Osteoblast (primary cell): ENCODE data around the gene RASL10B. TPM values are rescaled to one million over a fixed set of nuclear protein-coding genes. Genes with fewer than 3 reads are reported as not detected.
A peak's percentile ranks its signal among the peaks of the same experiment; 100 is the strongest.

Experiments used
- DNase-seq: peaks from one replicate; pipeline ENCODE4 v3.0.0; 2011; ENCODE audit warnings: low spot score, mixed read lengths; ENCODE audit not compliant: insufficient read length; ENCODE audit errors: missing footprints
- H2AFZ ChIP-seq: 2 replicates; pipeline ENCODE4 v1.6.0; 2011; ENCODE audit warnings: mild to moderate bottlenecking, low read length
- H3K27ac ChIP-seq: 2 replicates; pipeline ENCODE4 v1.5.1; 2011; ENCODE audit warnings: mild to moderate bottlenecking, low read depth, low read length, moderate library complexity
- H3K27me3 ChIP-seq: 2 replicates; pipeline ENCODE4 v1.6.0; 2012; ENCODE audit warnings: mild to moderate bottlenecking, control low read depth, inconsistent platforms, low read length, moderate library complexity; ENCODE audit not compliant: insufficient read depth
- H3K36me3 ChIP-seq: 2 replicates; pipeline ENCODE4 v1.5.1; 2011; ENCODE audit warnings: mild to moderate bottlenecking, low read length, control low read depth, moderate library complexity; ENCODE audit not compliant: insufficient read depth
- H3K4me1 ChIP-seq: 2 replicates; pipeline ENCODE4 v1.5.1; 2011; ENCODE audit warnings: mild to moderate bottlenecking, low read length, control low read depth, moderate library complexity; ENCODE audit not compliant: insufficient read depth
- H3K4me2 ChIP-seq: 2 replicates; pipeline ENCODE4 v1.6.0; 2011; ENCODE audit warnings: mild to moderate bottlenecking, low read length; ENCODE audit not compliant: insufficient read depth
- H3K4me3 ChIP-seq: fragments of 200-600 bp; sonication (generic); 3 replicates; pipeline ENCODE4 v1.5.1; 2012; ENCODE audit warnings: mild to moderate bottlenecking, low read length, inconsistent platforms; ENCODE audit not compliant: insufficient read depth
- H3K79me2 ChIP-seq: 2 replicates; pipeline ENCODE4 v1.6.0; 2012; ENCODE audit warnings: mild to moderate bottlenecking, low read length, control low read depth, inconsistent platforms; ENCODE audit not compliant: insufficient read depth
- H3K9me3 ChIP-seq: 2 replicates; pipeline ENCODE4 v1.5.1; 2011; ENCODE audit warnings: low read depth, low read length, control low read depth
- H4K20me1 ChIP-seq: 2 replicates; pipeline ENCODE4 v1.6.0; 2012; ENCODE audit warnings: mild to moderate bottlenecking, low read length, control low read depth; ENCODE audit not compliant: insufficient read depth
- CTCF ChIP-seq: IDR thresholded peaks from 2 replicates; pipeline ENCODE4 v1.5.1; 2011; ENCODE audit warnings: mild to moderate bottlenecking, low read depth, low read length, moderate library complexity; ENCODE audit errors: extremely low read depth
- total RNA-seq: library from RNA; depleted of rRNA; stranded (reverse); fragments of >200 nt; gene quantifications from 2 replicates; pipeline ENCODE4 v1.2.3, GENCODE V29; 2012

RASL10B gene
- total RNA-seq, 1 donor = 4.0 TPM

- H2AFZ ChIP-seq = no peak overlapping the region
- H3K36me3 ChIP-seq = no peaks in the 10 kb centered on the region
- H3K79me2 ChIP-seq = no peaks in the 10 kb centered on the region
- H3K4me1 ChIP-seq = peaks cover 5% of the 10 kb centered on the region
- no peak overlapping the region for H3K4me2 ChIP-seq
- peak; percentile 67 for TF ChIP-seq CTCF
- no peaks in the 10 kb centered on the region for H4K20me1 ChIP-seq
- peak; percentile 97 for DNase-seq
- peaks cover 25% of the 10 kb centered on the region for H3K27me3 ChIP-seq
- no peaks in the 10 kb centered on the region for H3K9me3 ChIP-seq
- no peak overlapping the region for H3K4me3 ChIP-seq
- no peak overlapping the region for H3K27ac ChIP-seq
Measured at GRCh38 chr17:35766903-35767510, 35.6 kb downstream of the RASL10B start.

- H4K20me1 ChIP-seq = no peaks in the 10 kb centered on the region
- H2AFZ ChIP-seq = no peak overlapping the region
- TF ChIP-seq CTCF = no peak
- H3K36me3 ChIP-seq = no peaks in the 10 kb centered on the region
- H3K27me3 ChIP-seq = peaks cover 25% of the 10 kb centered on the region
- no peaks in the 10 kb centered on the region for H3K9me3 ChIP-seq
- no peak overlapping the region for H3K27ac ChIP-seq
- peak; percentile 61 for DNase-seq
- peaks cover 8% of the 10 kb centered on the region for H3K4me1 ChIP-seq
- H3K4me2 ChIP-seq = no peak overlapping the region
- no peaks in the 10 kb centered on the region for H3K79me2 ChIP-seq
- no peak overlapping the region for H3K4me3 ChIP-seq
Measured at GRCh38 chr17:35768797-35769196, 37.4 kb downstream of the RASL10B start.

- TF ChIP-seq CTCF = no peak
- Histone ChIP-seq H3K36me3 (no peaks in the 10 kb centered on the region), H3K27ac (no peak overlapping the region), H3K4me3 (no peak overlapping the region), H3K9me3 (no peaks in the 10 kb centered on the region), H3K4me1 (peaks cover 14% of the 10 kb centered on the region), H3K4me2 (no peak overlapping the region), H2AFZ (no peak overlapping the region), H4K20me1 (no peaks in the 10 kb centered on the region), H3K79me2 (no peaks in the 10 kb centered on the region), H3K27me3 (peaks cover 20% of the 10 kb centered on the region)
- DNase-seq = peak; percentile 23
Measured at GRCh38 chr17:35769895-35770486, 38.6 kb downstream of the RASL10B start.

GRCh38 chr17:35773129-35773528, 41.7 kb downstream of the RASL10B start:
- peaks cover 25% of the 10 kb centered on the region for H3K4me1 ChIP-seq
- peaks cover 4% of the 10 kb centered on the region for H3K27me3 ChIP-seq
- H3K9me3 ChIP-seq = no peaks in the 10 kb centered on the region
- no peak overlapping the region for H3K27ac ChIP-seq
- no peak overlapping the region for H3K4me2 ChIP-seq
- DNase-seq = peak; percentile 73
- H3K4me3 ChIP-seq = no peak overlapping the region
- H3K36me3 ChIP-seq = no peaks in the 10 kb centered on the region
- no peaks in the 10 kb centered on the region for H3K79me2 ChIP-seq
- no peak for TF ChIP-seq CTCF
- H2AFZ ChIP-seq = no peak overlapping the region
- no peaks in the 10 kb centered on the region for H4K20me1 ChIP-seq
